ENCODE data around the gene LHPP.

DNA sequence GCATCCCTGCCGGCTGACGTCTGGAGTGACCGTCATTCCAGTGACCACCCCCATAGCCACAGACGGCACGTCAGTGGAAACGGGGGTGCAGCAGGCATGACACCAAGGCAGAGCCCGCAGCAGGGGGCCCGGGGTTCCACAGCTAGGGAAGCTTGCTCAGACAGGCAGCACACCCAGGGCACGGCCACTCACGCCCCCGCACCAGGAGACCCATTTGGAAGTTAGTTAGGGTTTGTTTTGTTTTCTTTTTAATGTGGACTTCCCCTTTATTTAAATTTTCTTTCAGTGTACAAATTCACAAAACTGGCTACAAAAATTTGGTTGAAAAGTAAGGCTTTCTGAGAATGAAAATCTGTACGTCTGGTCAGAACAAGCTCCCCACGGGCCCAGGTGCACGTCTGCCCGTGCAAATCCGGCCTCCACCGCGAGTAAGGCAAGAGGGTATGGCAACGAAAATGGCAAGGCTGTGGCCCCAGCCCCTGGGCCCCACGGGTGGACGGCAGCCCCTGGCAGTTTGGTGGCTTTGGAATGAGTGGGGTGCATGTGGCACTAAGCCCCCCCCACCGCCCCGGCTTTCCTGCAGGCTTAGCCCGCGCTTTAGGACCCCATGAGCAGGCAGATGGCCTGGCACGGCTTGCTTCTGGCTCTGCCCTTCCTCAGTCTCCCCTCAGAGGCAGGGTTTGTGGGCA, 158.3 kb downstream of the LHPP start:
- no peak for TF ChIP-seq EZH2 (IDR thresholded peaks at IDR 0.05; ENCODE audit: insufficient read depth, poor library complexity, severe bottlenecking)
- TF ChIP-seq EZH2phosphoT487 (IDR thresholded peaks at IDR 0.05; ENCODE audit: insufficient read depth, low read depth), result no peak

All from GM23248 (cell line).